ENCODE data around the gene RSRC1. TPM values are rescaled to one million over a fixed set of nuclear protein-coding genes. Genes with fewer than 3 reads are reported as not detected.
"Not testable (repeated sequence)": the region's sequence is repeated elsewhere in the genome, so short reads cannot be mapped to it uniquely, and the experiment has no call there.

The RSRC1 gene
- total RNA-seq, 1 donor from 2014 or later: 36.9 TPM

GRCh38 chr3:158110658-158111018 lies 749 bp downstream of the RSRC1 start:
- H3K4me3 Mint-ChIP-seq: peak overlapping the region; percentile 95
- H3K27me3 Mint-ChIP-seq (ENCODE audit: low read depth): peaks cover 50% of the 10 kb centered on the region
- no peak for TF ChIP-seq CTCF (conservative IDR thresholded peaks at IDR 0.05)
- peaks cover 42% of the 10 kb centered on the region for H3K4me1 Mint-ChIP-seq
- H3K9me3 Mint-ChIP-seq: peaks cover 6% of the 10 kb centered on the region
- H3K27ac Mint-ChIP-seq (ENCODE audit: unreplicated experiment): peak overlapping the region; percentile 78
- no peak for DNase-seq (ENCODE audit: low read depth, low spot score)
- peaks cover 18% of the 10 kb centered on the region for H3K36me3 Mint-ChIP-seq (ENCODE audit: low read depth)

DNA sequence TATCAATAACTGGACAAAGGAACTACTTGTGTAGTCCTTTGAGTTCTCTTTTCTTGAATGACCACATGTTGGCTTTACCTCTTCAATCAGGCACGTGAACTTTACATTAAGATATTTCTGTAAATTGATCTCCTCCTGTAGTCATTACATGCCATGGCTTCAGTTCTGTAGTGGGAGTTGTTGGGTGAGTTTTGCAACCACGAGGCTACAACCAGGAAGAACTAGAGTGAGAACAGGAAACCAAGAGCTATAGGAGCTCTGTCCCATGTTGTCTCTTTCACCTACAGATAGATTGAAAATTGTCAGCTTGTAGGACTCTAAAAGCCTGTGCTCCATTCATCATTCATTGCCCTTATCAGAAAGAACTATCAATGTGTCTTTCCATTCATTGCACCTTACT lies 2.0 kb downstream of the RSRC1 start:
- Mint-ChIP-seq H3K9me3 (peaks cover 6% of the 10 kb centered on the region), H3K4me1 (peaks cover 33% of the 10 kb centered on the region), H3K36me3 (ENCODE audit: low read depth) (peaks cover 18% of the 10 kb centered on the region), H3K27me3 (ENCODE audit: low read depth) (peaks cover 38% of the 10 kb centered on the region), H3K4me3 (peak overlapping the region; percentile 42), H3K27ac (ENCODE audit: unreplicated experiment) (no peak overlapping the region)
- no peak for DNase-seq (ENCODE audit: low read depth, low spot score)
- TF ChIP-seq CTCF (conservative IDR thresholded peaks at IDR 0.05): no peak

- not testable (repeated sequence) for H3K9me3 Mint-ChIP-seq; H3K27ac Mint-ChIP-seq (ENCODE audit: unreplicated experiment); DNase-seq (ENCODE audit: low read depth, low spot score)
- Mint-ChIP-seq H3K36me3 (ENCODE audit: low read depth) (peaks cover 18% of the 10 kb centered on the region), H3K4me1 (peaks cover 24% of the 10 kb centered on the region), H3K27me3 (ENCODE audit: low read depth) (peaks cover 20% of the 10 kb centered on the region), H3K4me3 (peak overlapping the region; percentile 51)
These were observed 3.7 kb downstream of the RSRC1 start for GRCh38 chr3:158113595-158113994.

GRCh38 chr3:158120330-158120729 lies 10.4 kb downstream of the RSRC1 start:
- DNase-seq (ENCODE audit: low read depth, low spot score): no peak
- no peaks in the 10 kb centered on the region for H3K27me3 Mint-ChIP-seq (ENCODE audit: low read depth)
- no peak overlapping the region for H3K27ac Mint-ChIP-seq (ENCODE audit: unreplicated experiment)
- H3K36me3 Mint-ChIP-seq (ENCODE audit: low read depth): peaks cover 26% of the 10 kb centered on the region
- H3K4me1 Mint-ChIP-seq: no peaks in the 10 kb centered on the region
- H3K9me3 Mint-ChIP-seq: no peaks in the 10 kb centered on the region
- TF ChIP-seq CTCF (conservative IDR thresholded peaks at IDR 0.05): no peak
- H3K4me3 Mint-ChIP-seq: no peak overlapping the region

DNA sequence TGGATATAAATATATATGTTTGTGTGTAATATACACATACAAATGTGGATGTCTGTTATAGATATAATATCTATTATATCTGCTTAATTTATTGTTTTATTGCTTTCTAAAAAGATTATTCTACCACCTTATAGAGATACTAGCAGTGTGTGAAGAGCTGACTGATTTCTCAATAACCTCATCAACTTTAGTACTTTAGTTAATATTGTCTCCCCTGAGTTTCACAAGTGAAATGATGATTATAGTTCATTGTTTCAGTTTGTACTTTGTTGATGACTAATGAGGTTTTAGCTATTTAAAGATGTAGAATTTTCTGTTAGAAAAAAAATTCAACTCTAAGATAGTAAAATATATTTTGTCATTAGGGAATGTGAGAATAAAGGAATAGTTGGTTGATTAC lies 11.4 kb downstream of the RSRC1 start:
- no peak for DNase-seq (ENCODE audit: low read depth, low spot score)
- no peak overlapping the region for H3K27ac Mint-ChIP-seq (ENCODE audit: unreplicated experiment)
- no peak overlapping the region for H3K4me3 Mint-ChIP-seq
- no peak for TF ChIP-seq CTCF (conservative IDR thresholded peaks at IDR 0.05)
- H3K9me3 Mint-ChIP-seq: no peaks in the 10 kb centered on the region
- H3K36me3 Mint-ChIP-seq (ENCODE audit: low read depth): peaks cover 33% of the 10 kb centered on the region
- no peaks in the 10 kb centered on the region for H3K27me3 Mint-ChIP-seq (ENCODE audit: low read depth)
- no peaks in the 10 kb centered on the region for H3K4me1 Mint-ChIP-seq

DNA sequence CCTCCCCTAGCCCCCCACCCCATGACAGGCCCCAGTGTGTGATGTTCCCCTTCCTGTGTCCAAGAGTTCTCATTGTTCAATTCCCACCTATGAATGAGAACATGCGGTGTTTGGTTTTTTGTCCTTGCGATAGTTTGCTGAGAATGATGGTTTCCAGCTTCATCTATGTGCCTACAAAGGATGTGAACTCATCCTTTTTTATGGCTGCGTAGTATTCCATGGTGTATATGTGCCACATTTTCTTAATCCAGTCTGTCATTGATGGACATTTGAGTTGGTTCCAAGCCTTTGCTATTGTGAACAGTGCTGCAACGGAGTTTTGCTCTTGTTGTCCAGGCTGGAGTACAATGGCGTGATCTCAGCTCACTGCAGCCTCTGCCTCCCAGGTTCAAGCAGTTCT lies 12.8 kb downstream of the RSRC1 start:
- not testable (repeated sequence) for H3K27me3 Mint-ChIP-seq (ENCODE audit: low read depth); H3K27ac Mint-ChIP-seq (ENCODE audit: unreplicated experiment); H3K4me1 Mint-ChIP-seq; DNase-seq (ENCODE audit: low read depth, low spot score); H3K9me3 Mint-ChIP-seq; H3K4me3 Mint-ChIP-seq
- peaks cover 47% of the 10 kb centered on the region for H3K36me3 Mint-ChIP-seq (ENCODE audit: low read depth)

All from neural crest cell (in vitro differentiated cells).